ENCODE measurements around the gene REXO4. TPM values are rescaled to one million over a fixed set of nuclear protein-coding genes. Genes with fewer than 3 reads are reported as not detected.

REXO4 gene
- total RNA-seq, 2 donors from 2014 or later, result 30.2 to 36.5 TPM

- peaks cover 2% of the 10 kb centered on the region for H3K27me3 Mint-ChIP-seq (ENCODE audit: insufficient read depth)
These were observed 4.1 kb upstream of the REXO4 start, which contains the start of gene ADAMTS13 for GRCh38 chr9:133421615-133422542. Gene ADAMTS13, plus strand, starts transcription at chr9:133422367. Its CDS starts 77 bp downstream, at chr9:133422444.

GRCh38 chr9:133420392-133420827, 2.6 kb upstream of the REXO4 start:
- peaks cover 2% of the 10 kb centered on the region for H3K4me1 ChIP-seq (ENCODE audit: control insufficient read depth, insufficient read depth, low read length)
- no peak for TF ChIP-seq CTCF (conservative IDR thresholded peaks at IDR 0.05)
- Mint-ChIP-seq H3K36me3 (ENCODE audit: low read depth) (peaks cover 7% of the 10 kb centered on the region), H3K4me1 (peaks cover 15% of the 10 kb centered on the region), H3K27ac (no peak overlapping the region), H3K4me3 (no peak overlapping the region), H3K9me3 (peaks cover 15% of the 10 kb centered on the region), H3K27me3 (ENCODE audit: insufficient read depth) (no peaks in the 10 kb centered on the region)
- H3K4me3 ChIP-seq (ENCODE audit: low read length), result no peak overlapping the region
- no peak overlapping the region for H3K27ac ChIP-seq (ENCODE audit: low read depth, low read length)
- peak; percentile 31 for DNase-seq
- no peaks in the 10 kb centered on the region for H3K27me3 ChIP-seq (ENCODE audit: control insufficient read depth, insufficient read depth, low read length, poor library complexity, severe bottlenecking)
- 85 to 90% methylated on average over 5 of the region's 5 CpGs for WGBS, 2 experiments (ENCODE audit: insufficient coverage in 1 of 2, insufficient read length in 1 of 2)
- H3K9me3 ChIP-seq (ENCODE audit: control insufficient read depth, low read length), result peaks cover 9% of the 10 kb centered on the region
- peaks cover 7% of the 10 kb centered on the region for H3K36me3 ChIP-seq (ENCODE audit: control insufficient read depth, insufficient read depth, low read length)
- no peak overlapping the region for H3K9ac ChIP-seq (ENCODE audit: extremely low read depth, low read length, poor library complexity, severe bottlenecking)

More at GRCh38 chr9:133421615-133422542, 4.1 kb upstream of the REXO4 start, which contains the start of gene ADAMTS13:
- Mint-ChIP-seq H3K4me3 (no peak within 1 kb of the TSS), H3K36me3 (ENCODE audit: low read depth) (peaks cover 3% of the 10 kb centered on the region), H3K4me1 (peaks cover 9% of the 10 kb centered on the region), H3K9me3 (peaks cover 15% of the 10 kb centered on the region), H3K27ac (peak within 1 kb of the TSS; percentile 36)
- H3K4me3 ChIP-seq (ENCODE audit: low read length), result no peak within 1 kb of the TSS
- no peaks in the 10 kb centered on the region for H3K4me1 ChIP-seq (ENCODE audit: control insufficient read depth, insufficient read depth, low read length)
- DNase-seq, result peak; percentile 86
- no peaks in the 10 kb centered on the region for H3K36me3 ChIP-seq (ENCODE audit: control insufficient read depth, insufficient read depth, low read length)
- no peaks in the 10 kb centered on the region for H3K27me3 ChIP-seq (ENCODE audit: control insufficient read depth, insufficient read depth, low read length, poor library complexity, severe bottlenecking)
- peaks cover 9% of the 10 kb centered on the region for H3K9me3 ChIP-seq (ENCODE audit: control insufficient read depth, low read length)
- H3K9ac ChIP-seq (ENCODE audit: extremely low read depth, low read length, poor library complexity, severe bottlenecking), result no peak within 1 kb of the TSS
- 82 to 83% methylated on average over 19 to 23 of the region's 23 CpGs for WGBS, 2 experiments (ENCODE audit: insufficient coverage in 1 of 2, insufficient read length in 1 of 2)
- peak; percentile 71 for TF ChIP-seq CTCF (conservative IDR thresholded peaks at IDR 0.05)
- no peak within 1 kb of the TSS for H3K27ac ChIP-seq (ENCODE audit: low read depth, low read length)

- Histone ChIP-seq H3K4me3 (ENCODE audit: low read length) (peak overlapping the region; percentile 97), H3K27ac (ENCODE audit: low read depth, low read length) (no peak overlapping the region), H3K27me3 (ENCODE audit: control insufficient read depth, insufficient read depth, low read length, poor library complexity, severe bottlenecking) (no peaks in the 10 kb centered on the region), H3K4me1 (ENCODE audit: control insufficient read depth, insufficient read depth, low read length) (peaks cover 2% of the 10 kb centered on the region), H3K9ac (ENCODE audit: extremely low read depth, low read length, poor library complexity, severe bottlenecking) (no peak overlapping the region), H3K36me3 (ENCODE audit: control insufficient read depth, insufficient read depth, low read length) (peaks cover 14% of the 10 kb centered on the region), H3K9me3 (ENCODE audit: control insufficient read depth, low read length) (peaks cover 9% of the 10 kb centered on the region)
- 59 to 71% methylated on average over 11 to 13 of the region's 13 CpGs for WGBS, 2 experiments (ENCODE audit: insufficient coverage in 1 of 2, insufficient read length in 1 of 2)
- Mint-ChIP-seq H3K9me3 (peaks cover 15% of the 10 kb centered on the region), H3K4me3 (peak overlapping the region; percentile 87), H3K36me3 (ENCODE audit: low read depth) (peaks cover 20% of the 10 kb centered on the region), H3K27me3 (ENCODE audit: insufficient read depth) (no peaks in the 10 kb centered on the region), H3K4me1 (peaks cover 15% of the 10 kb centered on the region), H3K27ac (no peak overlapping the region)
- TF ChIP-seq CTCF (conservative IDR thresholded peaks at IDR 0.05), result no peak
- DNase-seq, result peak; percentile 29
These were observed 1.2 kb upstream of the REXO4 start for GRCh38 chr9:133419005-133419404.
